Activated CD4-positive, alpha-beta T cell treated with anti-CD3 and anti-CD28 coated beads, Interleukin-2, amount 50 U/mL, for 16 hours (primary cell): ENCODE measurements around the gene DDX10.
A peak's percentile ranks its signal among the peaks of the same experiment; 100 is the strongest.

Source experiments
- DNase-seq: peaks from one replicate; pipeline ENCODE4 v3.0.0-alpha.2; 2020

The DDX10 gene

DNA sequence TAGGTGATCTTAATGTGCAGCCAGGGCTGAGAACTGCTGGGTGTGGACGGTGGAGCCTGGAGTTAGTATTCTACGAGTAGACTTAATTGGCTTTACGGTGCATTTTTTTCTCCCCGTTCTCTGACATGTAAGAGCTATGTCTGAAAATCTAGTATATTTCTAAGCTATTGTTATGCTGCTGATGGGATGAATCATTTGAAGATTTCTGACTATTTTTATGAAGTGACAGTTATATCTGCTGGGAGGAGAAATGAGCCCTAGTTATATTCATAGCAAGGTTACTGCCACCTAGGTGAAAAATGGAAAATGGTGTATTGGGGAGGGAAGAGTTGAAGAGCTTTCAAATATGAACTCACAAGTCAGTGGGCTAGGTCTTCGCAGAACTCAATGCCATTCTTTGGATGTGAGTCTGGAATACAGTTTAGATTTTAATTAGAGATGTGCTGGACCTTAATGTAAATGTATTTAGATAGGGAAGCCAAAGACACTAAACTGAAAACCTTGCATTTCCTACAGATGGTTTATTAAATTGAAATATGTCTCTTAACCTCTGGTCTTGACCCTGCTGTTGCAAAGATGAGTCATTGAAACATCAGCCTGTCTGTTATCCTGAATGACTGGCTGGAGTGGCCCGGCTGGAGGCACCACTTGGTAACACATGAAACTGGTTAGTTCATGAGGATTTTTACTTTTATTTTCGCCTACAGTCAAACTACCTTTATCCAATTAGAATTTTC, 293.7 kb downstream of the DDX10 start:
- peak; percentile 8 for DNase-seq

- DNase-seq, result no peak
These were observed 294.4 kb downstream of the DDX10 start for GRCh38 chr11:108959105-108959761.

- DNase-seq, result no peak
These were observed 295.0 kb downstream of the DDX10 start for GRCh38 chr11:108959874-108960273.

- no peak for DNase-seq
These were observed 295.6 kb downstream of the DDX10 start for GRCh38 chr11:108960501-108960900.

DNA sequence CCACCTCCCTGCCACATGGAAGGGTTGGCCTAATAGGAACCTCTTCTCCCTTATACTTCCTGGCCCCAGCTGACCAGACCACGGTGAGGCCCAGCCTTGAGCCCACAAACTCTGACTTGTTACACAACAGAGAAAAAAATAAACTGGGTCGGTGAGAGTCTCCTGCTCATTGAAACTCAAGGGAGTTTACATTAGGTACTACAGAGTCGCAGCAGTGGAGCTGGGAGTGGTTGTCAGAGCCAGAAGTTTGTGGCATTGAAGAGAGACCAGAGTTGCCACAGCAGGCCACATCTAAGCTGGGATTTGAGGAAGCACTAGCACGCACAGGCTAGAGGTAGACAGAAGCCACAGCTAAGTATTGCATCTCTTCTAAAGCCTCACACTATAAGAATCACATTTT, 296.2 kb downstream of the DDX10 start:
- DNase-seq, result no peak

DNA sequence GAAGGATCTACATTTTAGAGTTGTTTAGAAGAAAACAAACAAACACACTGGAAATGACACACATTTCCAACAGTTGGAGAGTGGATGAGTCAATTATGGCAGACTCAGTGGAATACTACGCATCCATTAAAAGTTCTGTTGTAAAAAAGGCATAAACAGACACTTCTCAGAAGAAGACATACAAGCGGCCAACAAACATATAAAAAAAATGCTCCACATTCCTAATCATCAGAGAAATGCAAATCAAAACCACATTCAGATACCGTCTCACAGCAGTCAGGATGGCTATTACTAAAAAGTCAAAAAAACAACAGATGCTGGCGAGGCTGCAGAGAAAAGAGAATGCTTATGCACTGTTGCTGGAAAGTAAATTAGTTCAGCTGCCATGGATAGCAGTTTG, 298.2 kb downstream of the DDX10 start:
- no peak for DNase-seq

GRCh38 chr11:108965306-108966001, 300.6 kb downstream of the DDX10 start:
- no peak for DNase-seq

GRCh38 chr11:108966206-108966605, 301.3 kb downstream of the DDX10 start:
- DNase-seq, result no peak

GRCh38 chr11:108966978-108967377, 302.1 kb downstream of the DDX10 start:
- DNase-seq, result no peak

- no peak for DNase-seq
These were observed 302.7 kb downstream of the DDX10 start for GRCh38 chr11:108967571-108967970.

DNA sequence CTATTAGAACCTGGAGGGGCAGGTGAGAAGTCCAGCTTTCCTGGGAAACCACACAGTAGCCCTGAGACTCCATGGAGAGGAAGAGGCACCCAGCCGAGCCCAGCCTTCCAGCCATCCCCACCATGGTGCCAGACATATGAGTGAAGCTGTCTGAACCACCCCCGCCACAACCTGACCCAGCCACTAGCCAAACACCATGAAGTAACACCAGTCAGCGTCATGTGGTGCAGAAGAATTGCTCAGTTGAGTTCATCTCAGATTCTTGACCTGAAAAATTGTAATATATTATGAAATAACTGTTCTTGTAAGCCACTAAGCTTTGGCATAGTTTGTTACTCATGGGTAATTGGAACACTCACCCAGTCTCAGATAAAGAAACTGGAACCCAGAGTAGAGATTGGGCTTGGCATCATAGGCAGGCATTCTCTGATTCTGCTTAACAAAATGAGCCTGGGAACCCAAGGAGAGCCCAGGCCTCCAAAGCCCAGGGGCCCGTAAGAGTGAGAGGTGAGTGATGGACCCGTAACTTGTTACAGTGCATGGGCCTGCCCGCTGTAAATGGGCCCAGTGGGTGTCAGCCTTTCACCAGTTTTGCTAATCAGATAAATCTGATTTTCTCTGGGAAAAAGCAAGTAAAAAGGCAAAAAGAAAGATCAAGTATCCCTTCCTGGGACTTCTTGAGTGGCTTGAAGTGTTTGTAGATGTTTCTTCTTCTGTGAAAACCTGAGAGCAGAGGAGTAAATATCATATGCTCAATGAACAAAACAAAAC, 305.5 kb downstream of the DDX10 start:
- DNase-seq, result no peak

DNA sequence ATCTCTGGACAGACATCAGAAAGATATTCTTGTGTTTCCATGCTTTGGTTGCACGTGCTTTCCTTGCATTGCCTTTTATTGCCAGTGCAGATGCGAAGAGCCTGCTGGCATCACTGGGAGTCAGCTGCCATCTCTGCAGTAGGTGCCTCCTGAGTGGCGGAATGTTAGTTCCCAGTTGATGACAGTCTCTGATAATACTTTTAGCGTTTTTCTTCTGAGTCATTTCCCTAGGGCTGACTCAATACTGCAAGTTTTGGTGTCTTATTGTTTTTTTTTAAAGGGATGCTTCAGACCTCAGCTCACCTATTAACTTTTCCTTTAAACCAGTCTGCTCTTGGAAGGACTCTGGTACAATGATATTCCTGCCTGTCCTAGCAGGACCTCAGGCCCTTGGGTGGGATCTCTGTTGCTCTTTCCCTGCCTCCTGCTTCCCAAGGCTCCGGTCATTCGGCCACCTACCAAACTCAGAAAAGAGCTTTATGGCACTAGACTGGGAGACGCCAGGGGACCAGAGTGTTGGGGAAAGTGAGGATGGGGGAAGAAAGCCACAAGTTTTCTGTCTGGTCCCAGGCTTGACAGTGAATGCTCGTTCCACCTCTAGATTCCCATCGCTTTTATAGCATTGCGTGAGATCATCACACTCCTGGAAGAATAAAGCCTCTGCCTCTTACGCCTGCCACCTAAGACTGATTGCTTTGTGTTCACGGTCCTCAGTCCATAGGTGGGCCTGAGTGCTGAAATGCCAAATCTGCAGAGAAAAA, 308.7 kb downstream of the DDX10 start:
- DNase-seq, result peak; percentile 29

- DNase-seq, result no peak
These were observed 310.2 kb downstream of the DDX10 start for GRCh38 chr11:108975026-108975425.

DNA sequence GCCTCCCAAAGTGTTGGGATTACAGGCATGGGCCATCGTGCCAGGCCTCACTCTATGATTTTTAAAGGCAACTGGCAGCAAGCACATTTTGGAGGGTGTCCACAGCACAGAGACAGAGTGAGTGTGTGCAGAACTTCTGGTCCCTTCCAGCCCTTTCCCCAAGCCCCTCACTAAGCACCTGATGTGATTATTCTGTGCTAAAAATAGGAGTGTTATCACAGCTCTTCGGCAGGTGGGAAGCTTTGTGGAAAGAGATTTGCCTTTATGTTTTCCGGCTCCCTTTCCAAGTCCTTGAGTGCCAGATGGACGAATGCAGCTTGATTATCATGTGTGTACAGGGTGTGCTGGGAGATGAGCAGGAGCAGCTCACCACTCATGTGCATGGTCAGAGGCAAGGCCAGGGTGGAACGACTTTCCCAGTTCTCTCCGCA, 310.8 kb downstream of the DDX10 start:
- no peak for DNase-seq

DNA sequence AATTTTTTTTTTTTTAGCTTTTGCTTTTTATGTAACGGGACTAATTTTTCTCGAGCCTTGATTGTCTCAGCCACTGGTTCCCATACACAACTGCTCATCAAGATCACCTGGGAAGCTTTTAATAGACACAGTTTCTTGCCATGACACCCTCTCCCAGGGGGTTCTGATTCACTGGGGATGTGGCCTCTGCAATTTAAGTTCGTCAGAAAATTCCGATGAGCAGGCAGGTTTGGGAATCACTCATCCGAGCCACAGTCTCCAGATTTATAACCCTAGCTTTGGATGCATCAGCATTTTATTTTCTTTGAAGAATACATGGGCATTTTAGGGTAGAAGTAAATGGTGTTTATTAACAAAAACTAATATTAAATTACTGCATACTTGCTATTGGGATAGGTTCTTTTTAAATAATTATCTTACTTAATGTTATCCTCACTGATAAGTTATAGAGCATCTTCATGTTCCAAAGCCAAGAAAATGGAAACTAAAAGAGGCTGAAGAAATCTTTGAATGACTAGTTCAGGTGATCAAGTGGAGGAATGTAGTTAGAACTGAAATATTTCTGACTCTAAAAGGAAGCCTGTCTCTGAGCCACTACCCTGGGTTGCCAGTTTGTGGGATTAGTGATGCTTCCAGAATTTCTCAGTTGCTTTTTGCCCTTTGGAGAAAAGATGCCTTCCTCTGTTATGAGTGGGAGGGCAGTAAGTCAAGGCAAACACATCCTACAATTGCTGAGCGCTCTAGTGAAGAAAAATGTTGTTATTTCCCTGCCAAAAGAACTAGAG, 319.0 kb downstream of the DDX10 start:
- no peak for DNase-seq

- no peak for DNase-seq
These were observed 319.7 kb downstream of the DDX10 start for GRCh38 chr11:108984523-108984922.

GRCh38 chr11:108985236-108985944, 320.5 kb downstream of the DDX10 start:
- DNase-seq, result no peak

DNA sequence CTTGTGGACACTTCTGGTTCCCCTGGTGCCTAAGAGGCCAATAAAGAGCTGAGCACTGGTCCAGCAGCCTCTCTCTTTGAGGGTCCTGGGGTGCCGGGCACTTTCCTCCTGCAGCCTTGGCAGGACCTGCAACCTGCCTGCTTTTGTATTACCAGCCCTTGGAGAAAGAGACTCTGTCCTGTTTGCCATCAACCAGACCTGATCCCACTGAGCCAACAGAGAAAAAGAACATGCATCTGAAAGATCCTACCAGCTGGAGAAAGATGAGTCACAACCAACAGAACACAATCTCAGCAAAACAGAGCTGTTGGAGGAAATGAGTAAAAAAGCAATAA, 321.0 kb downstream of the DDX10 start:
- DNase-seq, result no peak
